HEK293 (cell line): ENCODE measurements around the gene TRIP10.
A peak's percentile ranks its signal among the peaks of the same experiment; 100 is the strongest.

Experiments
- ZBTB21 ChIP-seq: fragments of 450-650 bp; formaldehyde crosslinking; IDR thresholded peaks from 2 replicates; pipeline ENCODE4 v1.5.1; 2017; ENCODE audit warnings: missing biosample characterization, missing genetic modification characterization
- ZBTB7A ChIP-seq: fragments of 450-650 bp; formaldehyde crosslinking; IDR thresholded peaks from 2 replicates; pipeline ENCODE4 v1.5.1; 2016; ENCODE audit warnings: low read depth, missing biosample characterization, missing genetic modification characterization
- ZNF112 ChIP-seq: fragments of 450-650 bp; formaldehyde crosslinking; IDR thresholded peaks from 2 replicates; pipeline ENCODE4 v1.5.0; 2017; ENCODE audit warnings: missing biosample characterization, missing genetic modification characterization

DNA sequence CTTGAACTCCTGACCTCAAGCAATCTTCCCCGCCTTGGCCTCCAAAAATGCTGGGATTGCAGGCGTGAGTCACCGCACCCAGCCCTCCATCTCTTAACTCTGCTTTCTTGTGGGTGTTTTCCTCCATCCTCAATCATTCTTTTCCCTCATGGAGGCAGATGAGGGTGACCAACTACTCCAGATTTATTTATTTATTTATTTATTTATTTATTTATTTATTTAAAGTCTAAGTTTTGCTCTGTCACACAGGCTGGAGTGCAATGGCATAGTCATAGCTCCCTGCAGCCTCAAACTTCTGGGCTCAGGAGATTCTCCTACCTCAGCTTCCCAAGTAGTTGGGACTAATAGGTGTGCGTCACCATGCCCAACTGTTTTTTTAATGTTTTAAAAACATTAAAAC, 47.9 kb downstream of the TRIP10 start:
- TF ChIP-seq ZNF112, result no peak
- TF ChIP-seq ZBTB21 (tag by site-specific recombination), result 0 out of 2 replicates have a peak, but pooled peaks have one; percentile 18
- TF ChIP-seq ZBTB7A (tag by site-specific recombination), result no peak
